Activated CD8-positive, alpha-beta memory T cell treated with anti-CD3 and anti-CD28 coated beads for 36 hours (primary cell): ENCODE measurements around the gene C16orf78. TPM values are rescaled to one million over a fixed set of nuclear protein-coding genes. Genes with fewer than 3 reads are reported as not detected.

Experiments used
- CTCF ChIA-PET: fragments of 350-600 bp; sonication (Branson Sonifier 250); formaldehyde crosslinking; loops from one replicate; lab custom pipeline; 2021; ENCODE audit warnings: antibody characterized with exemption; lab: Charles Lee
- POLR2A ChIA-PET: fragments of 350-600 bp; sonication (Branson Sonifier 250); formaldehyde crosslinking; loops from one replicate; lab custom pipeline; 2021; ENCODE audit warnings: antibody characterized with exemption; lab: Charles Lee
- total RNA-seq, 2 experiments: library from RNA; stranded (reverse); gene quantifications; one replicate each; pipeline ENCODE4 v1.2.3, GENCODE V29; 2021

C16orf78 gene
- not detected for total RNA-seq

GRCh38 chr16:49373504-49373903 is at the start of gene C16orf78:
TSS of gene C16orf78 (plus strand) at chr16:49373804. CDS start at chr16:49373940, 136 bp downstream.
- CTCF ChIA-PET: no interaction called here

DNA sequence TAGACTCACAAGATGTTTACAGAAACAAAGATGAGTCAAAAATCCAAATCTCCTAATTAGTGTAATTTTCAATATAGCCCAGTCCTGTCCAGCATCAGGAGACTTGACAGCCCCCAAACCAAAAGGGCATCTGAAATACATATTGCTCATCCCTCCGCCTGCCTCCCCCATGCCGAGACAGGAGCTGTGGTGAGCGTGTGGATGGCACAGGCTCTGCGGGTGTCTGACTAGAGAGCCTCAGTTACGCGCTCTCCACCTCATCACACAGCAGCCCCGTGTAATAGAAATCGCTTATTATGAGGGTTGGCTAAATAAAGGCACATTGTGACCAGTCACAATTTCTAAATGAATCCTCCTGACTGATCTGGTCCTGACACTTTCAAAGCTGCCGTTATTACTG is 48.9 kb upstream of the C16orf78 start:
- ChIA-PET CTCF (no interaction called here), POLR2A (no interaction called here)

More at GRCh38 chr16:49373504-49373903, at the start of gene C16orf78:
- POLR2A ChIA-PET: no interaction called here

GRCh38 chr16:49327466-49327865 is 46.1 kb upstream of the C16orf78 start:
- ChIA-PET POLR2A (no interaction called here), CTCF (no interaction called here)

DNA sequence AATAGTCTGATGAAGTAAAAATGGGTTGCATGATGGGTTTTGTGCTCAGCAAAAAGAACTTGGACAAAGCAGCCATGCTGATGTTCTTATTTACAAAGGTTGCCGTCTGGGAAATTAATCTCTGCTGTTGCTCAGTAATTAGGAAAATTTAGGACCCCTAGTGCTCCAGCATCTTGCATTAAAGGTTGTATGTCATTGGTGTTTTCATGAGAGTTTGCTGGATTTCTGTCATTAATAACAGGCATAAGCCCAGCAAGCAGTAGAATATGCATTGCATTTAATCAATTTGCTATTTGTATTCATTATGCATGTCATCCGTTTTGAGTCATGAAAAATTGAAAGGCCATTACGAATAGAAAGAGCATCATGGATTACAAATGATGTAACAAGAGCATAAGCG is 45.3 kb upstream of the C16orf78 start:
- CTCF ChIA-PET: no interaction called here
- POLR2A ChIA-PET: no interaction called here

- ChIA-PET POLR2A (no interaction called here), CTCF (interaction anchor here (1.0 kb wide), 1 partner anchor 19 kb away, joined by 3 read pairs; no protein-coding TSS in a partner anchor)
These were observed 42.9 kb upstream of the C16orf78 start for GRCh38 chr16:49330562-49331201.

DNA sequence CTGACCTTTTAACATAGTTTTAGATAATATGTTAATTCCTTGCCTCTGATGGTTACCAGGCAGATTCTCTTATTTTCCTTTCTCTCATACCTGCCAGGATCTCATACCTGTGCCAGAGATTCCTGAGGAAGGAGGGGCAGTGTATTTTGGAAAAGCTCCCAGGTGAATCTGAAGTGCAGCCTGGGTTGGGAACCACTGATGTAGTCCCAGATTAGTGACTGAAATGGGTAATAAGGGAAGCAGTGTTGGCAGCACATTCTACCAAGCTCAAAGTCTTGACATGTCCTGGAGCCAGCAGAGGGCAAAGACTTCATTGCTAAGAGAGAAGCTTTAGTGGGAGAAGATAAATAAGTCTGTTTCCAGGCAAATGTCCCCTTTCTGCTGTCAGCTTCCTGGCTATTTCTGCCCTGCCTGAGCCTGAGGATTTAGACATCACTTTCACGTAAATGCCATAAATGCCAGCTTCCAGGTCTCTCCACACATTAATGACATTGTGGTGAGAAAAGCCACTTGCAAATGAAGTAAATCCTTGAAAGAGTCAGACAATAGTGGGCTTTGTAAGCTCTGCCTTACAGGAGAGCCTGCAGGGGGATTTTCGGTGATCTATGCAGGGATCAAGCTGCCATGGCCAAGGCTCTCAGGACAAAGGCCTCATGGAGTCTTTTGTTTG is 40.9 kb upstream of the C16orf78 start:
- POLR2A ChIA-PET: no interaction called here
- CTCF ChIA-PET: interaction anchor here (0.6 kb wide), 1 partner anchor 32 kb away, joined by 3 read pairs; no protein-coding TSS in a partner anchor

DNA sequence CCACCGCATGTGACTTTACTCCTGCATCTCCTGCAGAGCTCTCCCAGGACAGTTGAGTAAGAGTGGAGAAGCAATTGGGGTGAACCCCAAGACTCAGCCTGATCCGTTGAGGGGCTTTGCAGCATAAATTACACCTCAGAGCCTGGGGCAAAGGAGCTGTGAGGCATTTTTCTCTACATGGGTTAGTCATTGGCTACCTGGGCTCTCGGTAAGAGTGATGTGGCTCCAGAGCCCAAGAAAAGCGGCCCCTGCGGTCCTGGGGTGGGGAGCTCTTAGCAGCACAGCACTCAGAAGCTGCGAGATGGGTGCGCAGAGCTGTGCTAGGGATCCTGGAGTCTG is 40.4 kb upstream of the C16orf78 start:
- ChIA-PET POLR2A (no interaction called here), CTCF (interaction anchor here (0.6 kb wide), 1 partner anchor 31 kb away, joined by 3 read pairs; no protein-coding TSS in a partner anchor)

DNA sequence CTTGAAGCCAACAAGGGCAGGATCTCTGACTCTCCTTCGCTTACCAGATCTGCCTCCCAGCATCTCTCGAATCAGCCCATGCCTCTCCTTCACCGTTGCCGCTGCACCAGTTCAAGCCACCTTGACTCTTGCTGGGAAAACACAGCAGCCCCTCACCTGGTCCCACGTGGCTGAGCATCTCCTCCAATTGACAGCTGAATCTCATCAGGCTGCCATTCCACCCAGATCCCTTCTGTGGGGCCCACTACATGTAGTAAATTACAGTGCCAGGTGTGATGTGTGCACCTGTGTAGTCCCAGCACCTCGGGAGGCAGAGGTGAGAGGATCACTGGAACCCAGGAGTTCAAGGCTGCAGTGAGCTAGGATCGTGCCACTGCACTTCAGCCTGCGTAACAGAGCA is 37.8 kb upstream of the C16orf78 start:
- CTCF ChIA-PET: no interaction called here
- POLR2A ChIA-PET: no interaction called here

DNA sequence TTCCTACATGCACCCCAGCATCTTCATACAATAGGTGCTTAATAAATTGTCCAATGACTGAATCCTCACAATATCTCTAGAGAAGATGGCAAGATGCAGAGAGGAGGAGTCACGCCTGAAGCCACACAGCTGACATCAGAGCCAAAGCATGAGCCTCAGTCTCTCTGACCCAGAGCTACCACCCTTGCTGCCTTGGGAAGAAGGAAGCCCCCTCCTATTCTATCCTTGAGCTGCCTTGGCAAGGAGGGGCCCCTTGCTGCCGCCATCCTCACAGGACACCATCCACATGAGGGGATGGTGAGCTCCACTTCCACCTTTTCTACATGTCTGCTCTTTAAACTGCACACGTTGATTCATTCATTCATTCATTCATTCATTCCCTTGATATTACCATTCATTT is 37.0 kb upstream of the C16orf78 start:
- ChIA-PET POLR2A (no interaction called here), CTCF (no interaction called here)

DNA sequence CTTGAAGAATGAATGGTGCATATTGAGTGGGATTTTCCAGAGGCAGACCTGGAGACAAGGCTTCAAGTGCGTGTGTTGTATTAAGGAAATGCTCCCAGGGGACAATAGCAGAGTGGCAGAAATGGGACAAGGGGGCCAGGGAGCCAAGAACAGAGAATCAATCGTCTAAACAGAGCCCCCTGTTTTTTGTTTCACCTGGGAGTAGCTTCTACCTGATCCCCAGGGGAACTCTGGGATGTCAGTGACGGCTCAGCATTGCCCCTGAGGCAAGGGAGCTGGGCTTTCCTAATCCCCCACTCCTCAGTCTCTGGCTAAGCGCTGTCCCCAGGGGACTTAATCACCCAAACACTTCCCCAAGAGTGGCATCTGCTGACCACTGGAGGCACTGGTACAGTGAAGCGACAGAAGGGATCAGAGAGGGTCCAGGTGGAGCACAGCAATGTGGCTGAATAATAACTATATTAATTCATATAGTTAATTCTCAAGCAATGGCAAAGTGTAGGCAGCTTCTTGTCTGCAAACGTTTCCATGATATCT is 35.7 kb upstream of the C16orf78 start:
- POLR2A ChIA-PET: no interaction called here
- CTCF ChIA-PET: no interaction called here

DNA sequence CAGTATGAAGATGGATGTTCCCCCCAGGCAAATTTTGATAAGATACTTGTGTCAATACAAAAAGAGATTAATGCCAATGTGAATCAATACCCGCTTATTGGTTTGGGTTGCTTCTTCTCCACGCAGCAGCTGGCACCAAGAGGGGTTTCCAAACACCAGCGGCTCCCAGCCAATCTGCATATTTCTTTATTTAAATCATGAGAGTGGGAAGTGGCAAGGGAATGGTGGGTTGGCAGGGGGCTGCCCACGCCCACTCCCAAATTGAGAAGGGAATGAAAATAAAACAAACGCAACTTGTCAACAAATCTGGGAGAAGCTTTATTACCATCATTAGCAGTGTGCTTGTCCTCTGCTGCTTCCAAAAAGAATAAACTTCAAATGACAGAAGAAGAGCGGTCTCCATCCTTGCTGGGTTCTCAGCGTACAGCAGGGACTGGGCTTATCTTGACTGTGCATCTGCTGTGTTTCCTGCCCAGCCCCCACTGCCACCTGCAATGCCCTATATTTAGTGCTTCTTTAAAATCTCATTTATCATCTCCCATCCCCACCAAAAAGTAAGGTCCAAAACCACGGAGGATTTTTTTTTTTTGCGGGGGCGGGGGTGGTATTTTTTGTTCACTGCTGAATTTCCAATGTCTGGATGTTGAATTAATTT is 34.9 kb upstream of the C16orf78 start:
- ChIA-PET CTCF (no interaction called here), POLR2A (no interaction called here)

DNA sequence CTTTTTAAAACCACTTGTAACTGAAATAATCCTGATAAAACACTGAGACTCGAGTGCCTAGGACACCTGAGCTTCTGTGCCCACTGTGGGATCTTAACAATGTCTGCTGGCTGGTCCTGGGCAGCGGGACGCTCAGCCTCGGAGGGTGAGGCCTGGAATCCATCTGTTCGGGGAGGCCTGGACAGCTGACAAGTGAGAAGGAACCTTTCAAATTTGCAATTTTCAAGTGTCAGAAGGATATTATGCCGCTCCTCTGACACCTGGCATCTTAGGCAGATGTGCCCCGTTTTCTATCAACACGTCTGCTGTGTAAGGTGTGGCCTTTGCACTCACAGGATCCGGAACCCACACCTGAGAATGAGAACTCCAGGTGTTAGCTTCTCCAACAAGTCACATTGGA is 33.1 kb upstream of the C16orf78 start:
- POLR2A ChIA-PET: no interaction called here
- CTCF ChIA-PET: interaction anchor here (0.7 kb wide), 1 partner anchor 1678 kb away, joined by 3 read pairs; no protein-coding TSS in a partner anchor

DNA sequence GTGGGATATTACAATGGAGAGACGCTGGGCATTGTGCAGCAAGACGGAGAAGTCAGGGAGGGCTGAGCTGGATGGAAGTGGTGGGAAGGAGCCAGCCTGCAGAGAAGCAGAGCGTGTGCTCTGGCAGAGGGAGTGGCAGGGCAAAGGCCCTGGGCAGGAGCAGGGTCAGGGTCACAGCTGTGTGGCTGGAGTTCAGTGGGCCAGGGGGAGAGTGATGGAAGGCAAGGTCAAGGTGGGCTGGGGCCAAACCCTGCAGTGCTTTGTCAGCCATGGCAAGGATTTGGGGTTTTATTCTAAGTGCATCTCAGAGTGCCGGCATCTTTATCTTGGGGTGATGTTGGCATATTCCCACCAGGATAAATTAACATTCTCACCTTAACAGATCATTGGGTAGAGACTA is 31.9 kb upstream of the C16orf78 start:
- CTCF ChIA-PET: no interaction called here
- POLR2A ChIA-PET: no interaction called here

GRCh38 chr16:49342336-49343265 is 31.0 kb upstream of the C16orf78 start:
- CTCF ChIA-PET: no interaction called here
- POLR2A ChIA-PET: no interaction called here

GRCh38 chr16:49343291-49343690 is 30.3 kb upstream of the C16orf78 start:
- POLR2A ChIA-PET: no interaction called here

GRCh38 chr16:49344401-49344800 is 29.2 kb upstream of the C16orf78 start:
- CTCF ChIA-PET: no interaction called here
- POLR2A ChIA-PET: no interaction called here

More at GRCh38 chr16:49343291-49343690, 30.3 kb upstream of the C16orf78 start:
- CTCF ChIA-PET: no interaction called here

- CTCF ChIA-PET: interaction anchor here (0.6 kb wide), 1 partner anchor 1034 kb away, joined by 3 read pairs; no protein-coding TSS in a partner anchor
- POLR2A ChIA-PET: no interaction called here
These were observed 27.8 kb upstream of the C16orf78 start for GRCh38 chr16:49345829-49346228.

DNA sequence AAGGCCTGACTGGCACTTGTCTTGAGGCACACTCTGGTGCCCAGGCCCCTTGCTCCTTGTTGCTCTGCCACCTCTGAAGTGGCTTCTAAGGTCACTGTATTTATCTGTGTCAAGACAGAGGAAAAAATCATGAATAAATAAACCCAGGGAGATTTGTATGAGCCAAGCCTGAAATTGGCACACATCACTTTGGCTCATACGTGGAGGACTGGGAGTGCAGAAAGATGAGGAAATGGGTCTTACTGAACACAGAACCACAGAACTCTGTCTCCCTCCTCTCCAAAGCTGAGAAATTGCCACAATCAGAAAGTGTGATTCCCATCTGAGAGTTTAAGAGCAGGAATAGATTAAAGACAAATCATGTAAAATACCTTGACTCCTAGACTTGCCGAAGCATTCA is 27.1 kb upstream of the C16orf78 start:
- CTCF ChIA-PET: interaction anchor here (0.6 kb wide), 1 partner anchor 1035 kb away, joined by 3 read pairs; no protein-coding TSS in a partner anchor
- POLR2A ChIA-PET: no interaction called here

GRCh38 chr16:49347476-49347875 is 26.1 kb upstream of the C16orf78 start:
- POLR2A ChIA-PET: no interaction called here
- CTCF ChIA-PET: no interaction called here
